ENCODE results near the gene DCXR.

The DCXR gene

GRCh38 chr17:82022981-82023446, 14.5 kb downstream of the DCXR start, which contains the start of gene LRRC45:
Gene LRRC45 (plus strand): TSS chr17:82023305. CDS start chr17:82023644, 339 bp downstream.
- DNase-seq (ENCODE audit: low spot score) = peak; percentile 100

GRCh38 chr17:82022310-82022980, 15.1 kb downstream of the DCXR start, which contains the start of gene CENPX:
Gene CENPX (minus strand): TSS chr17:82022878. CDS start chr17:82022861, 17 bp downstream.
- DNase-seq (ENCODE audit: low spot score) = no peak

- no peak for DNase-seq (ENCODE audit: low spot score)
Observed at GRCh38 chr17:82021900-82022309, 15.6 kb downstream of the DCXR start.

GRCh38 chr17:82021107-82021899, 16.2 kb downstream of the DCXR start:
- no peak for DNase-seq (ENCODE audit: low spot score)

- DNase-seq (ENCODE audit: low spot score) = no peak
Observed at GRCh38 chr17:82020572-82021106, 16.9 kb downstream of the DCXR start.

GRCh38 chr17:82019690-82020571, 17.6 kb downstream of the DCXR start:
- DNase-seq (ENCODE audit: low spot score) = no peak

GRCh38 chr17:82018989-82019689, 18.4 kb downstream of the DCXR start:
- DNase-seq (ENCODE audit: low spot score) = no peak

- no peak for DNase-seq (ENCODE audit: low spot score)
Observed at GRCh38 chr17:82018152-82018988, 19.1 kb downstream of the DCXR start.

- no peak for DNase-seq (ENCODE audit: low spot score)
Observed at GRCh38 chr17:82017612-82018151, 19.8 kb downstream of the DCXR start.

- DNase-seq (ENCODE audit: low spot score) = no peak
Observed at GRCh38 chr17:82016875-82017459, 20.5 kb downstream of the DCXR start.

- no peak for DNase-seq (ENCODE audit: low spot score)
Observed at GRCh38 chr17:82016061-82016874, 21.2 kb downstream of the DCXR start.

- DNase-seq (ENCODE audit: low spot score) = no peak
Observed at GRCh38 chr17:82015311-82015971, 22.1 kb downstream of the DCXR start.

GRCh38 chr17:82014971-82015310, 22.6 kb downstream of the DCXR start:
- no peak for DNase-seq (ENCODE audit: low spot score)

GRCh38 chr17:82014432-82014831, 23.1 kb downstream of the DCXR start:
- DNase-seq (ENCODE audit: low spot score) = no peak

- DNase-seq (ENCODE audit: low spot score) = no peak
Observed at GRCh38 chr17:82013772-82014321, 23.6 kb downstream of the DCXR start.

GRCh38 chr17:82013341-82013740, 24.2 kb downstream of the DCXR start:
- DNase-seq (ENCODE audit: low spot score) = no peak

GRCh38 chr17:82012640-82013295, 24.7 kb downstream of the DCXR start:
- DNase-seq (ENCODE audit: low spot score) = no peak
